PC-3 (cell line): Measurements from ENCODE around the gene JPH4.

Experiments
- CTCF ChIP-seq: fragments of 300-600 bp; sonication (generic); conservative IDR thresholded peaks from 2 replicates; pipeline ENCODE4 v1.5.1; 2017; ENCODE audit warnings: antibody characterized with exemption, low read depth, mild to moderate bottlenecking, low read length
- EZH2 ChIP-seq: fragments of 300-600 bp; sonication (generic); IDR thresholded peaks from one replicate; pipeline ENCODE4 v1.6.1; 2017; ENCODE audit warnings: antibody characterized with exemption, mild to moderate bottlenecking, low read length; ENCODE audit not compliant: unreplicated experiment
- EZH2phosphoT487 ChIP-seq: fragments of 300-600 bp; sonication (generic); IDR thresholded peaks from 2 replicates; pipeline ENCODE4 v1.6.1; 2018; ENCODE audit warnings: mild to moderate bottlenecking, antibody characterized with exemption, low read length, borderline replicate concordance

GRCh38 chr14:23612802-23613201 is 34.2 kb upstream of the JPH4 start:
- TF ChIP-seq CTCF, result no peak
- TF ChIP-seq EZH2, result no peak
- no peak for TF ChIP-seq EZH2phosphoT487
